GM10248 (cell line): ENCODE measurements around the gene ETNK2.

Experiments
- CTCF ChIA-PET: fragments of 300-600 bp; sonication (Branson Sonifier 250); formaldehyde crosslinking; extraction: SDS; loops from one replicate; lab custom pipeline; 2021; ENCODE audit warnings: antibody characterized with exemption; lab: Yijun Ruan, JAX
- POLR2A ChIA-PET: fragments of 350-650 bp; sonication (Branson Sonifier 250); formaldehyde crosslinking; extraction: SDS; loops from one replicate; lab custom pipeline; 2020; ENCODE audit warnings: antibody characterized with exemption; lab: Yijun Ruan, JAX
- DNase-seq: peaks from one replicate; pipeline ENCODE4 v3.0.0; 2012; ENCODE audit errors: extremely low spot score
- TF ChIP-seq, protein P1 (sequence below): IDR thresholded peaks from 2 replicates; pipeline ENCODE4 v1.5.1; 2012; ENCODE audit warnings: mild to moderate bottlenecking, low read depth; ENCODE audit errors: extremely low read depth, missing control alignments, control extremely low read depth

Gene ETNK2

DNA sequence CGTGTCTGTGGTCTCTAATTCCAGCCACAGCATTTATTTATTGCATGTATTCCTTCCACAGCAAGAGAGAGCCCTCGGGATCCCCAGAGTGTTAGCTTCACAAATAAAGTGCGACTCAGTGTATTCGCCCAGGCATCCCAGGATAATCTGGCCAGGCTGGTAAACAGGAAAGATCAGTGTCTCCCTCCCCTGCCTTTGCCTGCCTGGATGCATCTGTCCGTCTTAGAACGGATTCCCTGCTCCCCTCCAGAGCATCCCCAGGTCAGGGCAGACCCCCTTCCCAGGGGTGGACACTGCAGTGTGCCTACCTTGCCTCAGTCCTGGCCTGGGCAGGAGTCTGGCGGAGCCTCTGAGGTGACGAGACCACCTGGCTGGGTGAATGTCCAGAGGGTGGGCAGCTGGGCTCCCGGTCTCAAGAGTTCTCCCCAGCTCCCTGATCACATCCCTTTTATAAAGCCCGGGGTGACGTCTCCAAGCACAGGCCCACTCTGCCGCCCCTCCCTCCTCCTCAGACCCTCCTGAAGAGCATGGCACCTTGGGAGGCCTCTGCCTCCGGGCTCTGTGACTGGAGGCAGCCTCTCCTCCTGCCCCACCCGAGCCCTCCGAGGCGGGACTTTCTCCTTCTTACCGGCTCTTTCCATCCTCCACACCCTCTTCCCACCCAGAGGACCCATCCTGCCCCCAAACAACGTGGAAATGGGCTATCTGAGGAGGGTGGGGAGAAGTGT lies 44.4 kb upstream of the ETNK2 start, which contains the start of gene KISS1:
TSS of gene KISS1 (minus strand) at position 424 of the 728 bp plus-strand sequence. CDS start 3,615 bp downstream, outside the sequence.
- CTCF ChIA-PET = interaction anchor here (1.0 to 2.7 kb wide), 3 partner anchors 10 to 33 kb away, joined by 3 to 10 read pairs (median 6); no protein-coding TSS in a partner anchor
- TF ChIP-seq, protein P1, sequence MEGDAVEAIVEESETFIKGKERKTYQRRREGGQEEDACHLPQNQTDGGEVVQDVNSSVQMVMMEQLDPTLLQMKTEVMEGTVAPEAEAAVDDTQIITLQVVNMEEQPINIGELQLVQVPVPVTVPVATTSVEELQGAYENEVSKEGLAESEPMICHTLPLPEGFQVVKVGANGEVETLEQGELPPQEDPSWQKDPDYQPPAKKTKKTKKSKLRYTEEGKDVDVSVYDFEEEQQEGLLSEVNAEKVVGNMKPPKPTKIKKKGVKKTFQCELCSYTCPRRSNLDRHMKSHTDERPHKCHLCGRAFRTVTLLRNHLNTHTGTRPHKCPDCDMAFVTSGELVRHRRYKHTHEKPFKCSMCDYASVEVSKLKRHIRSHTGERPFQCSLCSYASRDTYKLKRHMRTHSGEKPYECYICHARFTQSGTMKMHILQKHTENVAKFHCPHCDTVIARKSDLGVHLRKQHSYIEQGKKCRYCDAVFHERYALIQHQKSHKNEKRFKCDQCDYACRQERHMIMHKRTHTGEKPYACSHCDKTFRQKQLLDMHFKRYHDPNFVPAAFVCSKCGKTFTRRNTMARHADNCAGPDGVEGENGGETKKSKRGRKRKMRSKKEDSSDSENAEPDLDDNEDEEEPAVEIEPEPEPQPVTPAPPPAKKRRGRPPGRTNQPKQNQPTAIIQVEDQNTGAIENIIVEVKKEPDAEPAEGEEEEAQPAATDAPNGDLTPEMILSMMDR = no peak
- POLR2A ChIA-PET = no interaction called here
- DNase-seq = no peak

GRCh38 chr1:204194771-204195170 lies 42.9 kb upstream of the ETNK2 start:
- DNase-seq = no peak
- TF ChIP-seq, protein P1 = no peak
- ChIA-PET CTCF (interaction anchor here (7.3 kb wide), 1 partner anchor 11 kb away, joined by 46 read pairs; no protein-coding TSS in a partner anchor), POLR2A (no interaction called here)

GRCh38 chr1:204194080-204194479 lies 42.2 kb upstream of the ETNK2 start:
- ChIA-PET CTCF (interaction anchor here (7.3 kb wide), 1 partner anchor 12 kb away, joined by 46 read pairs; no protein-coding TSS in a partner anchor), POLR2A (no interaction called here)
- TF ChIP-seq, protein P1 = no peak
- no peak for DNase-seq

DNA sequence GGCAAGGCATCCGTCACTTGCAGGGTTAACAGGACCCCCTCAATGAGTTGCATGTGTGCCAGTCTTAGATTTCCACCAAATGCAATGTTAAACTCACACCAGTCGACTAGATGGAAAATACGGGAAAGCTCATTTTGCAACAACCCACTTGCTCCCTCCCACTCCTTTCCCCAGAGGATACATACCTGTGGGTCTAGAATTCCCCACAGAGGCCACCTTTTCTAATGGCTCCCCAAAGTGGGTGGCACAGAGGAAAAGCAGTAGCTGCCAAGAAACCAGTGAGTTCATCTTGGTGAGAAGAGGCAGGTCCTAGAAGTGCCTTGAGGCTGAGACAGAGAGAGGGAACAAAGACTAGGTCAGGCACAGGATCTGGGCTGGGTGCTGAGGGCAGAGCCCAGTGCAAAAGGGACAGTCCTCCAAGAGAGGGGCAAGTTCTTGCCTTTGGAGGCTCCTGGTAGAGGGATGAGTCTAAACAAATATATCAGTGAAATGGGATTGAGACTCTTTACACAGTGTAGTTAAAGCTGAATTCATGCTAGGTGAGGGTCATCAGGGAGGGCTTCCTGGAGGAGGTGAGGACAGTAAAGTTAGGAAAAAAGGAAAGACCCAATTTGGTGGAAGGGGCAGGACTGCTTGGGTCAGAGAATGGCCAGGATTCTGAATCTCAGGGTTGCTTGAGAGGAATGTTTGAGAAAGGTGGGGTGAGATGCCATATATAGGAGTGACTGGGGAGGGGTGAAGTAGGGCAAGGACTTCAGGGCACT lies 40.9 kb upstream of the ETNK2 start:
- CTCF ChIA-PET = interaction anchor here (7.3 kb wide), 1 partner anchor 13 kb away, joined by 46 read pairs; no protein-coding TSS in a partner anchor
- POLR2A ChIA-PET = no interaction called here
- DNase-seq = no peak
- TF ChIP-seq, protein P1 = no peak

GRCh38 chr1:204192046-204192445 lies 40.2 kb upstream of the ETNK2 start:
- POLR2A ChIA-PET = no interaction called here
- TF ChIP-seq, protein P1 = no peak
- DNase-seq = no peak
- CTCF ChIA-PET = interaction anchor here (1.7 to 7.3 kb wide), 2 partner anchors 14 to 29 kb away, joined by 6 to 46 read pairs; no protein-coding TSS in a partner anchor

- TF ChIP-seq, protein P1 = no peak
Measured at GRCh38 chr1:204191456-204191855, 39.6 kb upstream of the ETNK2 start.

More at GRCh38 chr1:204191456-204191855, 39.6 kb upstream of the ETNK2 start:
- DNase-seq = no peak
- POLR2A ChIA-PET = interaction anchor here (0.6 kb wide), 1 partner anchor 441 kb away, joined by 4 read pairs; no protein-coding TSS in a partner anchor
- CTCF ChIA-PET = interaction anchor here (1.1 to 7.3 kb wide), 4 partner anchors 13 to 52 kb away, joined by 4 to 46 read pairs (median 5); no protein-coding TSS in a partner anchor
